Upper lobe of right lung (tissue), 1 donor: ENCODE data around the gene ROGDI. TPM values are rescaled to one million over a fixed set of nuclear protein-coding genes. Genes with fewer than 3 reads are reported as not detected.

Experiments used
- ATAC-seq: fragments of 200-7000 bp; cut with Tn5 transposase; one replicate; pipeline ENCODE4 v1.9.1; 2020; ENCODE audit warnings: mild to moderate bottlenecking, moderate library complexity
- DNase-seq: peaks from one replicate; pipeline ENCODE4 v3.0.0-alpha.2; 2020
- H3K27ac ChIP-seq: fragments of 200-600 bp; one replicate; pipeline ENCODE4 v1.8.0; 2022
- H3K27me3 ChIP-seq: fragments of 200-600 bp; one replicate; pipeline ENCODE4 v1.8.0; 2022; ENCODE audit warnings: mild to moderate bottlenecking
- H3K36me3 ChIP-seq: fragments of 200-600 bp; one replicate; pipeline ENCODE4 v1.8.0; 2022
- H3K4me1 ChIP-seq: fragments of 200-600 bp; one replicate; pipeline ENCODE4 v1.8.0; 2022
- H3K4me3 ChIP-seq: fragments of 200-600 bp; one replicate; pipeline ENCODE4 v1.8.0; 2022; ENCODE audit warnings: mild to moderate bottlenecking
- H3K9me3 ChIP-seq: fragments of 200-600 bp; one replicate; pipeline ENCODE4 v1.8.0; 2022
- intact Hi-C: fragments of 100-400 bp; cut with DNase I; formaldehyde crosslinking; loops from one replicate; pipeline ENCODE4 v1.11.0; 2022
- total RNA-seq: library from RNA; stranded (reverse); fragmentation: NEBNext Ultra II Directional; extraction: Animal tissue kit (Norgen Biotek cat#: 25700); gene quantifications from one replicate; pipeline ENCODE4 v1.2.1, GENCODE V29; 2021
- TF ChIP-seq, protein P1 (sequence below): fragments of 200-600 bp; IDR thresholded peaks from one replicate; pipeline ENCODE4 v1.8.0; 2022; ENCODE audit warnings: antibody characterized with exemption
- donor health status: DM: no; HTN: yes; CAD: no; lungs with severe emphysema.

ROGDI gene
- total RNA-seq, 1 donor from 2014 or later = 21.8 TPM

- Histone ChIP-seq H3K36me3 (no peaks in the 10 kb centered on the region), H3K9me3 (no peaks in the 10 kb centered on the region), H3K4me3 (no peak overlapping the region), H3K27ac (no peak overlapping the region), H3K27me3 (no peaks in the 10 kb centered on the region), H3K4me1 (no peaks in the 10 kb centered on the region)
- TF ChIP-seq, protein P1, sequence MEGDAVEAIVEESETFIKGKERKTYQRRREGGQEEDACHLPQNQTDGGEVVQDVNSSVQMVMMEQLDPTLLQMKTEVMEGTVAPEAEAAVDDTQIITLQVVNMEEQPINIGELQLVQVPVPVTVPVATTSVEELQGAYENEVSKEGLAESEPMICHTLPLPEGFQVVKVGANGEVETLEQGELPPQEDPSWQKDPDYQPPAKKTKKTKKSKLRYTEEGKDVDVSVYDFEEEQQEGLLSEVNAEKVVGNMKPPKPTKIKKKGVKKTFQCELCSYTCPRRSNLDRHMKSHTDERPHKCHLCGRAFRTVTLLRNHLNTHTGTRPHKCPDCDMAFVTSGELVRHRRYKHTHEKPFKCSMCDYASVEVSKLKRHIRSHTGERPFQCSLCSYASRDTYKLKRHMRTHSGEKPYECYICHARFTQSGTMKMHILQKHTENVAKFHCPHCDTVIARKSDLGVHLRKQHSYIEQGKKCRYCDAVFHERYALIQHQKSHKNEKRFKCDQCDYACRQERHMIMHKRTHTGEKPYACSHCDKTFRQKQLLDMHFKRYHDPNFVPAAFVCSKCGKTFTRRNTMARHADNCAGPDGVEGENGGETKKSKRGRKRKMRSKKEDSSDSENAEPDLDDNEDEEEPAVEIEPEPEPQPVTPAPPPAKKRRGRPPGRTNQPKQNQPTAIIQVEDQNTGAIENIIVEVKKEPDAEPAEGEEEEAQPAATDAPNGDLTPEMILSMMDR = no peak
- no peak for DNase-seq
- intact Hi-C loops = no loop called here
- no peak for ATAC-seq
Measured at GRCh38 chr16:4783951-4784336, 18.5 kb downstream of the ROGDI start.

DNA sequence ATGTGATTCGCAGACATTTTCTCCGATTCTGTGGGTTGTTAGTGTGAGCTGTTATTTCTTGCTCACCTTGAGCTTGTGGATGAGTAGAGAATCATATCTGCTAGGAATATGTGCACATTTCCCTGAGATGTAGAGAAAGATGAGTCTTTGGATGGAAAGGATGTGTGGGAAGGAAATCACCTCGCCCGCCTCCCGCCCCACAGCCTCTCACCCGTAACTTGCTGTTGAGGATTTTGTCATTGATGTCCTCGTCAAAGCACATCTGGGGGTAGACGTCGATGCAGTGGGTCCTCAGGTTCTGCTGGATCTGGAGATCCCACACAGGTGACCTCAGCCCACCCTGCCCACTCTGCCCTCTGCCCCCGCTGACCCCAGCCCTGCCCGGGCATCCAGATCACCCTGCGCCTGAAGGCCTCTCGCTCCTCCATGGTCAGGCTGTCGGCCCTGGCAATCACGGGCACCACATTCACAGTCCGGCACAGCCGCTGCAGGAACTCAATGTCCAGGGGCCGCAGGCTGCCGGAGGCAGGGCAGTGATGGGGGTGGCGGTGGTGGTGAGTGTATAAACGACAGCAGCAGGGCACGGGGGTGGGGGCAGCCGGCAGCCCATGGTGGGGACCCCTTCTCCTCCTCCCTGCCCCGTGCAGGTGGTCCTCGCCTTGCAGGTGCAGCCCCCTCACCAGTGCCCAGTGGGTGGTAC, 19.0 kb downstream of the ROGDI start:
- ATAC-seq (peak; percentile 12), DNase-seq (no peak)
- TF ChIP-seq, protein P1 = no peak
- H3K36me3 ChIP-seq = no peaks in the 10 kb centered on the region
- H3K4me3 ChIP-seq = no peak overlapping the region
- no peak overlapping the region for H3K27ac ChIP-seq
- no peaks in the 10 kb centered on the region for H3K4me1 ChIP-seq
- intact Hi-C loops = no loop called here
- H3K27me3 ChIP-seq = no peaks in the 10 kb centered on the region
- no peaks in the 10 kb centered on the region for H3K9me3 ChIP-seq

- DNase-seq (no peak), ATAC-seq (no peak)
- intact Hi-C loops = no loop called here
Measured at GRCh38 chr16:4780235-4780634, 22.2 kb downstream of the ROGDI start.

DNA sequence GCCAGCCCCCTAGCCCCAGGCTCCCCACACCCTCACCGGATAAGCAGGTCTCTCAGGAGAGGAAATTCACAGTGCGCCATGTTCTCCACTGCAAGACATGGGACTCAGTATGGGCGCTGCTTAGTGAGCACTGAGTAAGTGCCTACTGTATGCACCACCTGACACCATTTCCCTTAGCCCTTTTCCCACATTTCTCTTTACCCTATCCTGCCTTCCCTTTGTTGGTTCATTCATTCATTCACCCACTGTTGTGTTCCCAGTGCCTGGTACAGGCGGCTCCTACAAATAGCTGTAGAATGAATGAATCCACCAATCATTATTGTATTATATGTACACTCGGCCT, 24.4 kb downstream of the ROGDI start:
- H3K27ac ChIP-seq = no peak overlapping the region
- no peaks in the 10 kb centered on the region for H3K4me1 ChIP-seq
- H3K4me3 ChIP-seq = no peak overlapping the region
- H3K9me3 ChIP-seq = no peaks in the 10 kb centered on the region
- intact Hi-C loops = no loop called here
- TF ChIP-seq, protein P1 = no peak
- DNase-seq (no peak), ATAC-seq (no peak)
- no peaks in the 10 kb centered on the region for H3K27me3 ChIP-seq
- no peaks in the 10 kb centered on the region for H3K36me3 ChIP-seq

More at GRCh38 chr16:4780235-4780634, 22.2 kb downstream of the ROGDI start:
- H3K27ac ChIP-seq = no peak overlapping the region
- no peak overlapping the region for H3K4me3 ChIP-seq
- H3K27me3 ChIP-seq = no peaks in the 10 kb centered on the region
- H3K4me1 ChIP-seq = no peaks in the 10 kb centered on the region
- no peaks in the 10 kb centered on the region for H3K36me3 ChIP-seq
- no peaks in the 10 kb centered on the region for H3K9me3 ChIP-seq
- TF ChIP-seq, protein P1 = no peak

- intact Hi-C loops = no loop called here
- Histone ChIP-seq H3K36me3 (no peaks in the 10 kb centered on the region), H3K9me3 (no peaks in the 10 kb centered on the region), H3K4me1 (no peaks in the 10 kb centered on the region), H3K27ac (no peak overlapping the region), H3K27me3 (no peaks in the 10 kb centered on the region), H3K4me3 (no peak overlapping the region)
- no peak for DNase-seq
- TF ChIP-seq, protein P1 = no peak
- no peak for ATAC-seq
Measured at GRCh38 chr16:4777339-4778049, 24.9 kb downstream of the ROGDI start.
